H1 (cell line): ENCODE data around the gene OSGEP. TPM values are rescaled to one million over a fixed set of nuclear protein-coding genes. Genes with fewer than 3 reads are reported as not detected.
A peak's percentile ranks its signal among the peaks of the same experiment; 100 is the strongest.

Source experiments
- polyA plus RNA-seq, 7 experiments: library from polyadenylated mRNA; depleted of rRNA in 3 of 7; stranded (reverse) in 5 of 7; unstranded in 2 of 7; fragments of >200 nt in 5 of 7; fragments of 200-250 nt in 2 of 7; gene quantifications; 1 replicate in 5 of 7; 2 replicates in 1 of 7; 4 replicates in 1 of 7; pipeline versions ENCODE4 v1.2.1 to v1.2.3, GENCODE V29; 2011 to 2013; ENCODE audit warnings: missing spikeins in 2 of 7, mixed read lengths in 2 of 7
- small RNA-seq: library from polyadenylated mRNA; stranded (forward); fragments of <200 nt; extraction: miRNeasy Mini kit (QIAGEN cat#:217004); gene quantifications from one replicate; pipeline ENCODE3, GENCODE V24; 2013; ENCODE audit not compliant: insufficient read depth
- total RNA-seq: library from RNA; stranded (reverse); fragmentation: NEBNext Ultra II Directional; extraction: Animal tissue kit (Norgen Biotek cat#: 25700); gene quantifications from 2 replicates; pipeline ENCODE4 v1.2.1, GENCODE V29; 2021

OSGEP gene
- total and polyA plus RNA-seq, 2 of the 8 experiments (the other 6 are each of a cell fraction or from before 2014, with no cell fraction given) = 34.4 to 78.6 TPM

Small RNA genes within 50 kb of the gene (small RNA-seq; reads per million reads assigned to genes)
- gene RNA5SP382 = 1.9 reads per million, percentile 12 among the genes with 10 or more reads in this experiment

Other genes with a start within 250 kb of the OSGEP start
- not detected in 2 replicates for gene OR11H6, start 231.1 kb downstream of the OSGEP start, total RNA-seq
- gene OR11H6, start 231.1 kb downstream of the OSGEP start, polyA plus RNA-seq (2011; rRNA removed) = not detected in 2 replicates
- not detected in 2 replicates for gene OR11H7, start 225.8 kb downstream of the OSGEP start, total RNA-seq
- not detected in 2 replicates for gene OR11H7, start 225.8 kb downstream of the OSGEP start, polyA plus RNA-seq (2011; rRNA removed)
- gene OR11H4, start 215.5 kb downstream of the OSGEP start, total RNA-seq = not detected in 2 replicates
- gene OR11H4, start 215.5 kb downstream of the OSGEP start, polyA plus RNA-seq (2011; rRNA removed) = not detected in 2 replicates
- gene TTC5, start 148.9 kb downstream of the OSGEP start, total RNA-seq = 18.0 and 20.7 TPM in 2 replicates
- gene TTC5, start 148.9 kb downstream of the OSGEP start, polyA plus RNA-seq (2011; rRNA removed) = 6.4 and 9.1 TPM in 2 replicates
- 156 and 173 TPM in 2 replicates for gene CCNB1IP1, start 121.5 kb downstream of the OSGEP start, total RNA-seq
- 180 and 277 TPM in 2 replicates for gene CCNB1IP1, start 121.5 kb downstream of the OSGEP start, polyA plus RNA-seq (2011; rRNA removed)
- 41.7 and 42.9 TPM in 2 replicates for gene PARP2, start 111.2 kb downstream of the OSGEP start, total RNA-seq
- gene PARP2, start 111.2 kb downstream of the OSGEP start, polyA plus RNA-seq (2011; rRNA removed) = 14.8 and 27.7 TPM in 2 replicates
- gene TEP1, start 41.3 kb downstream of the OSGEP start, total RNA-seq = 9.6 and 10.7 TPM in 2 replicates
- 6.9 and 8.7 TPM in 2 replicates for gene TEP1, start 41.3 kb downstream of the OSGEP start, polyA plus RNA-seq (2011; rRNA removed)
- 0.11 TPM in 1 of 2 replicates, not detected in the other for gene KLHL33, start 18.6 kb downstream of the OSGEP start, total RNA-seq
- 0.17 and 0.20 TPM in 2 replicates for gene KLHL33, start 18.6 kb downstream of the OSGEP start, polyA plus RNA-seq (2011; rRNA removed)
- gene APEX1, start 414 bp upstream of the OSGEP start, total RNA-seq = 384 and 404 TPM in 2 replicates
- 663 and 700 TPM in 2 replicates for gene APEX1, start 414 bp upstream of the OSGEP start, polyA plus RNA-seq (2011; rRNA removed)
- gene PIP4P1, start 6.6 kb upstream of the OSGEP start, total RNA-seq = 29.5 and 33.4 TPM in 2 replicates
- gene PIP4P1, start 6.6 kb upstream of the OSGEP start, polyA plus RNA-seq (2011; rRNA removed) = 60.0 and 67.7 TPM in 2 replicates
- gene PNP, start 14.6 kb upstream of the OSGEP start, total RNA-seq = 108 and 110 TPM in 2 replicates
- 97.6 and 130 TPM in 2 replicates for gene PNP, start 14.6 kb upstream of the OSGEP start, polyA plus RNA-seq (2011; rRNA removed)
- gene RNASE10, start 50.7 kb upstream of the OSGEP start, total RNA-seq = 0.67 TPM in 1 of 2 replicates, not detected in the other
- not detected in 2 replicates for gene RNASE10, start 50.7 kb upstream of the OSGEP start, polyA plus RNA-seq (2011; rRNA removed)
- not detected in 2 replicates for gene RNASE9, start 106.2 kb upstream of the OSGEP start, total RNA-seq
- gene RNASE9, start 106.2 kb upstream of the OSGEP start, polyA plus RNA-seq (2011; rRNA removed) = 0.06 TPM in 2 replicates
- gene RNASE11, start 133.2 kb upstream of the OSGEP start, total RNA-seq = not detected in 2 replicates
- not detected in 2 replicates for gene RNASE11, start 133.2 kb upstream of the OSGEP start, polyA plus RNA-seq (2011; rRNA removed)
- gene RNASE12, start 136.6 kb upstream of the OSGEP start, total RNA-seq = not detected in 2 replicates
- not detected in 2 replicates for gene RNASE12, start 136.6 kb upstream of the OSGEP start, polyA plus RNA-seq (2011; rRNA removed)
- gene OR6S1, start 186.9 kb upstream of the OSGEP start, total RNA-seq = not detected in 2 replicates
- not detected in 2 replicates for gene OR6S1, start 186.9 kb upstream of the OSGEP start, polyA plus RNA-seq (2011; rRNA removed)
- 0.38 and 0.61 TPM in 2 replicates for gene RNASE4, start 229.7 kb upstream of the OSGEP start, total RNA-seq
- gene RNASE4, start 229.7 kb upstream of the OSGEP start, polyA plus RNA-seq (2011; rRNA removed) = 3.5 and 3.7 TPM in 2 replicates
- 2.2 and 4.3 TPM in 2 replicates for gene ANG, start 234.0 kb upstream of the OSGEP start, total RNA-seq
- 4.4 and 4.6 TPM in 2 replicates for gene ANG, start 234.0 kb upstream of the OSGEP start, polyA plus RNA-seq (2011; rRNA removed)